SK-N-MC (cell line): Measurements from ENCODE around the gene RAMACL.

Source experiments
- EZH2 ChIP-seq: fragments of 200-600 bp; sonication (generic); IDR thresholded peaks from one replicate; pipeline ENCODE4 v1.6.1; 2017; ENCODE audit warnings: antibody characterized with exemption
- FOXP2 ChIP-seq: optimal IDR thresholded peaks from 2 replicates; pipeline ENCODE3; 2011; ENCODE audit warnings: mild to moderate bottlenecking, moderate library complexity; ENCODE audit not compliant: insufficient read depth; ENCODE audit errors: extremely low read length, control extremely low read depth
- POLR2AphosphoS5 ChIP-seq: IDR thresholded peaks from 2 replicates; pipeline ENCODE4 v1.6.1; 2012; ENCODE audit warnings: mild to moderate bottlenecking, low read depth, low read length, borderline replicate concordance

DNA sequence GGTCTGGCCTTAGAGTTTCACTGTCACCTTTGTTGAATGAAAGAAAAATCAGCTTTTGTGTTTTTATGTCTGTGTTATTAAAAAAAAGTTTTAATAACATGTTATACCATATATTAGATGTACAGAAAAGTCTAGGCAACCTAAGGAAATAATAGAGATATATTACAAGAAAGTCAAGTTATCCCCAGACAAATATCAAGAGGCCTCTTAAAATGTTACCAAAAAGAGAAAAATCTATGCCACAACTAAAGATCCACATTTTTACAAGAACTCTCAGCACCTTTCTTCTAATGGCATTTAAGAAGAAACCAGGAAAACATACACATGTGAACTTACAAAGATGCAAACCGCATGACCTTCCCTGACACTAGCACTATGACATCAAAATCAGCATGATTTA, 26.8 kb downstream of the RAMACL start:
- TF ChIP-seq EZH2 (no peak), FOXP2 (no peak), POLR2AphosphoS5 (no peak)
